K562 (cell line): ENCODE results near the gene TEX261. TPM values are rescaled to one million over a fixed set of nuclear protein-coding genes. Genes with fewer than 3 reads are reported as not detected.

Experiments used
- ATAC-seq: fragments of 200-7000 bp; cut with Tn5 transposase; 3 replicates; pipeline ENCODE4 v1.9.1; 2020; ENCODE audit warnings: moderate library complexity
- BruUV-seq: library from RNA; stranded (reverse); fragments of 400-500 nt; replicated peaks from 2 replicates; lab custom pipeline; 2021; lab: Mats Ljungman, UMichigan
- CTCF ChIA-PET: fragments of 300-600 bp; formaldehyde crosslinking; extraction: SDS; loops from one replicate; lab custom pipeline; 2021; ENCODE audit warnings: low intra/inter-chr PET ratio; lab: Yijun Ruan, JAX
- POLR2A ChIA-PET: fragments of 300-600, 350-650 bp; sonication (Branson Sonifier 250); formaldehyde crosslinking; extraction: SDS; loops from one replicate; lab custom pipeline; 2021; ENCODE audit warnings: antibody characterized with exemption, inconsistent platforms; lab: Yijun Ruan, JAX
- DNase-seq, 4 experiments: peaks; one replicate each; pipeline versions ENCODE4 v3.0.0 to v3.0.0-alpha.2; 2011 to 2018; ENCODE audit warnings: low spot score in 3 of 4, mixed read lengths in 3 of 4; ENCODE audit errors: extremely low read depth in 1 of 4
- FAIRE-seq: peaks from 2 replicates; lab custom pipeline; 2011; peaks lifted over from hg19 to GRCh38; lab: Jason Lieb, UNC
- H2AFZ ChIP-seq: 2 replicates; pipeline ENCODE4 v1.6.0; 2011; ENCODE audit warnings: low read depth, low read length, control low read depth, inconsistent platforms
- H3K27ac ChIP-seq: fragments of 200-600 bp; 3 replicates; pipeline ENCODE4 v1.8.0; 2011; ENCODE audit warnings: low read depth, mild to moderate bottlenecking, control low read depth, inconsistent platforms, low read length, moderate library complexity, mixed read lengths; ENCODE audit errors: extremely low read depth
- H3K27me3 ChIP-seq, 2 experiments: fragments of 300-600 bp in 1 of 2; 2 replicates in 1 of 2; 3 replicates in 1 of 2; pipeline versions ENCODE4 v1.6.0 to v1.8.0; 2011; ENCODE audit warnings: inconsistent platforms in 2 of 2, low read length in 2 of 2, mild to moderate bottlenecking in 1 of 2, mixed read lengths in 1 of 2, moderate library complexity in 1 of 2; ENCODE audit not compliant: control insufficient read depth in 2 of 2, insufficient read depth in 2 of 2
- H3K36me3 ChIP-seq: fragments of 300-600 bp; 3 replicates; pipeline ENCODE4 v1.8.0; 2011; ENCODE audit warnings: mild to moderate bottlenecking, low read length, inconsistent platforms; ENCODE audit not compliant: control insufficient read depth, insufficient read depth
- H3K4me1 ChIP-seq, 2 experiments: fragments of 200-600 bp in 1 of 2; replicated peaks in 1 of 2; 2 replicates in 1 of 2; 3 replicates in 1 of 2; pipeline versions ENCODE4 v1.5.1 to v1.8.0; 2011; ENCODE audit warnings: inconsistent platforms in 2 of 2, low read length in 2 of 2, mild to moderate bottlenecking in 1 of 2, mixed read lengths in 1 of 2, moderate library complexity in 1 of 2; ENCODE audit not compliant: control insufficient read depth in 2 of 2, insufficient read depth in 2 of 2
- H3K4me2 ChIP-seq: 2 replicates; pipeline ENCODE4 v1.6.1; 2011; ENCODE audit warnings: low read length, control low read depth, inconsistent platforms, mixed read lengths; ENCODE audit not compliant: insufficient read depth
- H3K4me3 ChIP-seq: fragments of 200-600 bp; sonication (generic), shearing (Covaris generic); 2 replicates; pipeline ENCODE4 v1.5.1; 2016; ENCODE audit warnings: control low read depth, inconsistent platforms
- H3K79me2 ChIP-seq: fragments of 200-600 bp; 3 replicates; pipeline ENCODE4 v1.8.0; 2011; ENCODE audit warnings: low read length, inconsistent platforms; ENCODE audit not compliant: control insufficient read depth, insufficient read depth
- H3K9ac ChIP-seq, 2 experiments: 2 replicates each; pipeline versions ENCODE4 v1.6.0 to v1.6.1; 2011; ENCODE audit warnings: low read depth in 2 of 2, low read length in 2 of 2, control low read depth in 1 of 2, inconsistent platforms in 1 of 2, mild to moderate bottlenecking in 1 of 2, mixed read lengths in 1 of 2; ENCODE audit not compliant: insufficient read depth in 1 of 2
- H3K9me1 ChIP-seq: one replicate; pipeline ENCODE4 v1.6.0; 2011; ENCODE audit warnings: inconsistent platforms, mild to moderate bottlenecking, low read length, moderate library complexity; ENCODE audit not compliant: control insufficient read depth, insufficient read depth
- H3K9me3 ChIP-seq: replicated peaks from 2 replicates; pipeline ENCODE4 v1.5.1; 2011; ENCODE audit warnings: low read depth, low read length, inconsistent platforms; ENCODE audit not compliant: control insufficient read depth, insufficient read depth
- H4K20me1 ChIP-seq: replicated peaks from 2 replicates; pipeline ENCODE4 v1.6.1; 2011; ENCODE audit warnings: low read length, inconsistent platforms, mixed read lengths; ENCODE audit not compliant: control insufficient read depth, insufficient read depth
- C11orf30 ChIP-seq: fragments of 450-650 bp; IDR thresholded peaks from 2 replicates; pipeline ENCODE4 v1.6.1; 2016; ENCODE audit warnings: low read depth, mild to moderate bottlenecking
- CHD4 ChIP-seq: fragments of 200-600 bp; sonication (generic); IDR thresholded peaks from 3 replicates; pipeline ENCODE4 v1.6.1; 2012; ENCODE audit warnings: low read depth, mild to moderate bottlenecking, mixed read lengths, low read length, inconsistent platforms; ENCODE audit not compliant: insufficient read depth, insufficient replicate concordance, poor library complexity, severe bottlenecking
- GMEB1 ChIP-seq: fragments of 250-450 bp; sonication (Bioruptor Pico); IDR thresholded peaks from 2 replicates; pipeline ENCODE4 v1.4.0; 2020; ENCODE audit warnings: mild to moderate bottlenecking
- NFATC3 ChIP-seq: fragments of 450-650 bp; IDR thresholded peaks from 2 replicates; pipeline ENCODE4 v1.6.1; 2017; ENCODE audit warnings: mild to moderate bottlenecking
- NFIC ChIP-seq: fragments of 450-650 bp; IDR thresholded peaks from 2 replicates; pipeline ENCODE4 v1.6.1; 2017; ENCODE audit warnings: mild to moderate bottlenecking, inconsistent platforms
- SAFB ChIP-seq: fragments of 200-400 bp; formaldehyde crosslinking; IDR thresholded peaks from 2 replicates; pipeline ENCODE4 v1.6.1; 2017; ENCODE audit warnings: low read depth, low read length, borderline replicate concordance
- SRSF7 ChIP-seq: fragments of 200-400 bp; formaldehyde crosslinking; optimal IDR thresholded peaks from 2 replicates; pipeline ENCODE3; 2017; ENCODE audit warnings: mild to moderate bottlenecking, low read depth, low read length
- ZNF134 ChIP-seq: fragments of 250-450 bp; sonication (Bioruptor Pico); conservative IDR thresholded peaks from 2 replicates; pipeline ENCODE4 v1.4.0; 2020
- ZNF263 ChIP-seq: sonication (generic); formaldehyde crosslinking; IDR thresholded peaks from 2 replicates; pipeline ENCODE4 v1.8.0; 2022; ENCODE audit warnings: mild to moderate bottlenecking, missing genetic modification reagents, borderline replicate concordance
- ZNF444 ChIP-seq: fragments of 250-450 bp; sonication (Bioruptor Pico); IDR thresholded peaks from 2 replicates; pipeline ENCODE4 v1.4.0; 2020; ENCODE audit warnings: mild to moderate bottlenecking, moderate library complexity
- ZNF507 ChIP-seq: conservative IDR thresholded peaks from 2 replicates; pipeline ENCODE4 v1.6.1; 2017; ENCODE audit warnings: missing genetic modification characterization, missing compliant biosample characterization
- ZNF57 ChIP-seq: fragments of 450-650 bp; formaldehyde crosslinking; IDR thresholded peaks from 2 replicates; pipeline ENCODE4 v1.4.0; 2020; ENCODE audit warnings: mild to moderate bottlenecking, moderate library complexity
- WGBS: fragments of 100-300 bp; shearing (Covaris generic); methylation state at CpG from one replicate; pipeline ENCODE4 v1.1.6; 2016; ENCODE audit warnings: low coverage, mixed read lengths; ENCODE audit not compliant: insufficient coverage; ENCODE audit errors: missing lambda C conversion rate; 5-methylcytosine and 5-hydroxymethylcytosine counted together
- in situ Hi-C: fragments of 300-500 bp; cut with MboI; formaldehyde crosslinking; loops from 4 replicates; pipeline ENCODE4 v1.15.0; 2018; ENCODE audit warnings: inconsistent platforms, mixed read lengths
- intact Hi-C: fragments of 100-400 bp; cut with micrococcal nuclease; formaldehyde crosslinking; loops from 2 replicates; pipeline ENCODE4 v1.14.2; 2022
- polyA plus RNA-seq, 8 experiments: library from polyadenylated mRNA; depleted of rRNA in 4 of 8; stranded (reverse) in 5 of 8; unstranded in 3 of 8; fragments of >200 nt; fragmentation: Nextera tagmentation in 2 of 8; fragmentation: Illumina TruSeq in 1 of 8; extraction: Ambion mirVana in 2 of 8; extraction: Trizol in 1 of 8; gene quantifications; 2 replicates each; pipeline versions ENCODE4 v1.2.1 to v1.2.3, GENCODE V29; 2011 to 2014; ENCODE audit warnings: inconsistent platforms in 1 of 8, missing spikeins in 1 of 8
- total RNA-seq, 7 experiments: library from RNA; depleted of rRNA in 6 of 7; stranded (reverse); fragments of >200 nt in 6 of 7; fragmentation: Illumina TruSeq in 2 of 7; extraction: Trizol in 2 of 7; gene quantifications; 2 replicates each; pipeline versions ENCODE4 v1.2.1 to v1.2.3, GENCODE V29; 2011 to 2021; ENCODE audit warnings: low replicate concordance in 1 of 7
- TF ChIP-seq, protein P1 (sequence below): fragments of 450-650 bp; IDR thresholded peaks from 2 replicates; pipeline ENCODE4 v1.6.1; 2018; ENCODE audit warnings: mild to moderate bottlenecking, low read depth; ENCODE audit not compliant: partially characterized antibody

The TEX261 gene
- total and polyA plus RNA-seq, 9 of the 15 experiments (the other 6 are each of a cell fraction or from before 2014, with no cell fraction given) = 11.9 to 110 (median 51.9) TPM

- no peak overlapping the region for H3K4me2 ChIP-seq
- peaks cover 0 to 24% of the 10 kb centered on the region in 2 experiments; a peak in 2 of 5 replicates for H3K27me3 ChIP-seq
- H3K9me3 ChIP-seq = no peaks in the 10 kb centered on the region
- in situ Hi-C loops = no loop called here
- TF ChIP-seq CHD4 (no peak), ZNF263 (CRISPR knock-in tag) (no peak), C11orf30 (no peak), ZNF57 (CRISPR knock-in tag) (no peak), NFATC3 (no peak), NFIC (no peak)
- intact Hi-C loops = no loop called here
- 11% methylated on average over 4 of the region's 4 CpGs for WGBS
- H2AFZ ChIP-seq = no peak overlapping the region
- no peak overlapping the region for H3K4me3 ChIP-seq
- no peaks in the 10 kb centered on the region for H3K79me2 ChIP-seq
- ChIA-PET POLR2A (no interaction called here), CTCF (no interaction called here)
- no peaks in the 10 kb centered on the region for H3K9me1 ChIP-seq
- DNase-seq (no peak), ATAC-seq (no peak), FAIRE-seq (no peak)
- no peaks in the 10 kb centered on the region for H3K36me3 ChIP-seq
- no peak overlapping the region for H3K9ac ChIP-seq
- no peaks in the 10 kb centered on the region; the same call in none of the 2 replicates for H4K20me1 ChIP-seq
- BruUV-seq = no TSS peak
- no peak overlapping the region for H3K27ac ChIP-seq
- H3K4me1 ChIP-seq = peaks cover 0 to 11% of the 10 kb centered on the region in 2 experiments; a peak in 3 of 5 replicates
Measured at GRCh38 chr2:70967189-70967588, 27.5 kb downstream of the TEX261 start.

- H3K9me1 ChIP-seq = no peaks in the 10 kb centered on the region
- whole genome bisulfite sequencing = 30% methylated on average over 4 of the region's 4 CpGs
- H3K27ac ChIP-seq = no peak overlapping the region
- ATAC-seq = no peak
- H3K27me3 ChIP-seq = peaks cover 0 to 27% of the 10 kb centered on the region in 2 experiments; a peak in 2 of 5 replicates
- in situ Hi-C loops (no loop called here), intact Hi-C loops (no loop called here)
- no peak overlapping the region for H3K4me3 ChIP-seq
- H3K4me2 ChIP-seq = no peak overlapping the region
- no peaks in the 10 kb centered on the region for H3K79me2 ChIP-seq
- no TSS peak for BruUV-seq
- TF ChIP-seq ZNF134 (no peak), ZNF507 (no peak), SAFB (no peak), SRSF7 (no peak), GMEB1 (no peak), ZNF444 (no peak)
- TF ChIP-seq, protein P1, sequence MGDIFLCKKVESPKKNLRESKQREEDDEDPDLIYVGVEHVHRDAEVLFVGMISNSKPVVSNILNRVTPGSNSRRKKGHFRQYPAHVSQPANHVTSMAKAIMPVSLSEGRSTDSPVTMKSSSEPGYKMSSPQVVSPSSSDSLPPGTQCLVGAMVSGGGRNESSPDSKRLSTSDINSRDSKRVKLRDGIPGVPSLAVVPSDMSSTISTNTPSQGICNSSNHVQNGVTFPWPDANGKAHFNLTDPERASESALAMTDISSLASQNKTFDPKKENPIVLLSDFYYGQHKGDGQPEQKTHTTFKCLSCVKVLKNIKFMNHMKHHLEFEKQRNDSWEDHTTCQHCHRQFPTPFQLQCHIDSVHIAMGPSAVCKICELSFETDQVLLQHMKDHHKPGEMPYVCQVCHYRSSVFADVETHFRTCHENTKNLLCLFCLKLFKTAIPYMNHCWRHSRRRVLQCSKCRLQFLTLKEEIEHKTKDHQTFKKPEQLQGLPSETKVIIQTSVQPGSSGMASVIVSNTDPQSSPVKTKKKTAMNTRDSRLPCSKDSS = no peak
- no peaks in the 10 kb centered on the region; the same call in none of the 2 replicates for H4K20me1 ChIP-seq
- POLR2A ChIA-PET = interaction anchor here (0.9 kb wide), 1 partner anchor 8 kb away, joined by 4 read pairs; no protein-coding TSS in a partner anchor
- no peak for DNase-seq
- no peaks in the 10 kb centered on the region for H3K36me3 ChIP-seq
- H3K4me1 ChIP-seq = peaks cover 0 to 11% of the 10 kb centered on the region in 2 experiments; a peak in 3 of 5 replicates
- no peaks in the 10 kb centered on the region for H3K9me3 ChIP-seq
- CTCF ChIA-PET = interaction anchor here (0.6 kb wide), 1 partner anchor 22 kb away, joined by 3 read pairs; no protein-coding TSS in a partner anchor
- no peak overlapping the region for H3K9ac ChIP-seq
- no peak for FAIRE-seq
- no peak overlapping the region for H2AFZ ChIP-seq
Measured at GRCh38 chr2:70966681-70967080, 28.0 kb downstream of the TEX261 start.
